IPS-18a (cell line): ENCODE data around the gene CSAG1.
"Not testable (repeated sequence)": the region's sequence is repeated elsewhere in the genome, so short reads cannot be mapped to it uniquely, and the experiment has no call there.

Experiments
- H3K27ac ChIP-seq: one replicate; pipeline ENCODE4 v1.5.1; 2013; ENCODE audit warnings: low read length
- H3K27me3 ChIP-seq: one replicate; pipeline ENCODE4 v1.6.1; 2013; ENCODE audit warnings: mild to moderate bottlenecking, low read length; ENCODE audit not compliant: control insufficient read depth, insufficient read depth
- H3K36me3 ChIP-seq: one replicate; pipeline ENCODE4 v1.6.1; 2013; ENCODE audit warnings: low read depth, low read length; ENCODE audit not compliant: control insufficient read depth
- H3K4me1 ChIP-seq: one replicate; pipeline ENCODE4 v1.6.1; 2013; ENCODE audit warnings: low read depth, low read length; ENCODE audit not compliant: control insufficient read depth
- H3K4me3 ChIP-seq: one replicate; pipeline ENCODE4 v1.5.1; 2013; ENCODE audit warnings: low read length
- H3K9ac ChIP-seq: one replicate; pipeline ENCODE4 v1.6.1; 2013; ENCODE audit warnings: mild to moderate bottlenecking, low read length, moderate library complexity
- H3K9me3 ChIP-seq: one replicate; pipeline ENCODE4 v1.6.1; 2013; ENCODE audit warnings: low read depth, low read length; ENCODE audit not compliant: control insufficient read depth

The CSAG1 gene

DNA sequence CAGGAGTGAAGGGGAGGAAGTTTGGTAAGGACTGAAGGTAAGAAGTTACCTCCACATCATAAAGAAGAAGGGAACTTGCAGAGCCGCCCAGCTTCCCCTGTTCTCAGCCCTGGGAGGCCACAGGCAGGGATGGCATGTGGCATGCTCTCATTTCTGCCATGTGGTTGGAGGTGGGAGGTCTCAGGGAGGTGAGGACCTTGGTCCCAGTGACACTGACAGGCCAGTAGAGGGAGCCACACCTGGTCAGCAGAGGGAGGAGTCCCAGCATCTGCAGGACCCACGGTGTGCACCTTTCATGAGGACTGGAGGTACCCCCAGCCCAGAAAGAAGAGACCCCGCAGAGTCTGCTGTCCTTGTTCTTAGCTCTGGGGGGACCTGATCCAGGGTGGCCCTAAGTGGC lies 52.5 kb downstream of the CSAG1 start:
- not testable (repeated sequence) for H3K4me1 ChIP-seq, H3K9ac ChIP-seq

More for the DNA sequence above, 52.5 kb downstream of the CSAG1 start:
- H3K36me3 ChIP-seq, H3K27ac ChIP-seq, H3K9me3 ChIP-seq, H3K27me3 ChIP-seq, H3K4me3 ChIP-seq: not testable (repeated sequence)
